HFF-Myc (cell line): Measurements from ENCODE around the gene CABYR.

Source experiments
- DNase-seq: peaks from one replicate; pipeline ENCODE4 v3.0.0-alpha.2; 2011; ENCODE audit warnings: low read depth; ENCODE audit errors: extremely low read depth
- H3K4me3 ChIP-seq: replicated peaks from 2 replicates; pipeline ENCODE4 v1.5.1; 2011; ENCODE audit warnings: low read depth, mild to moderate bottlenecking, control low read depth, low read length
- TF ChIP-seq, protein P1 (sequence below): IDR thresholded peaks from 2 replicates; pipeline ENCODE4 v1.5.1; 2012; ENCODE audit warnings: mild to moderate bottlenecking, low read depth, low read length, control low read depth; ENCODE audit errors: missing control alignments

Gene CABYR

DNA sequence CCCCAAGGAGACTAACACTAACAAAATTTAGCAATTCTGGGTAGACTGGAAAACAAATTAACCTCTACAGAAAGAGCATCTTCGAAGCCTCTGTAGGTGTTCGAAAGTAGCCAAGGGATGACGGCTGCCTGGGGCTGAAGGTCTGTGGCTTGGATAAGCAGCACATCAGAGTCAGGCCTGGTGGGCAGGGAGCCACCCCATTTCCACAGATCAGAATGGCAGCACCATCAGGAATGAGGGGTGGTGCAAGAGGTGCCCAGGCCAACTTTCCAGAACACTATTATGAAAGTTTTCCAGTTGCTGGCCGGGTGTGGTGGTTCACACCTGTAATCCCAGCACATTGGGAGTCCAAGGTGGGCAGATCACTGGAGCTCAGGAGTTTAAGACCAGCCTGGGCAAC lies 57.9 kb downstream of the CABYR start:
- no peak for DNase-seq
- no peak overlapping the region for H3K4me3 ChIP-seq
- TF ChIP-seq, protein P1, sequence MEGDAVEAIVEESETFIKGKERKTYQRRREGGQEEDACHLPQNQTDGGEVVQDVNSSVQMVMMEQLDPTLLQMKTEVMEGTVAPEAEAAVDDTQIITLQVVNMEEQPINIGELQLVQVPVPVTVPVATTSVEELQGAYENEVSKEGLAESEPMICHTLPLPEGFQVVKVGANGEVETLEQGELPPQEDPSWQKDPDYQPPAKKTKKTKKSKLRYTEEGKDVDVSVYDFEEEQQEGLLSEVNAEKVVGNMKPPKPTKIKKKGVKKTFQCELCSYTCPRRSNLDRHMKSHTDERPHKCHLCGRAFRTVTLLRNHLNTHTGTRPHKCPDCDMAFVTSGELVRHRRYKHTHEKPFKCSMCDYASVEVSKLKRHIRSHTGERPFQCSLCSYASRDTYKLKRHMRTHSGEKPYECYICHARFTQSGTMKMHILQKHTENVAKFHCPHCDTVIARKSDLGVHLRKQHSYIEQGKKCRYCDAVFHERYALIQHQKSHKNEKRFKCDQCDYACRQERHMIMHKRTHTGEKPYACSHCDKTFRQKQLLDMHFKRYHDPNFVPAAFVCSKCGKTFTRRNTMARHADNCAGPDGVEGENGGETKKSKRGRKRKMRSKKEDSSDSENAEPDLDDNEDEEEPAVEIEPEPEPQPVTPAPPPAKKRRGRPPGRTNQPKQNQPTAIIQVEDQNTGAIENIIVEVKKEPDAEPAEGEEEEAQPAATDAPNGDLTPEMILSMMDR = no peak

DNA sequence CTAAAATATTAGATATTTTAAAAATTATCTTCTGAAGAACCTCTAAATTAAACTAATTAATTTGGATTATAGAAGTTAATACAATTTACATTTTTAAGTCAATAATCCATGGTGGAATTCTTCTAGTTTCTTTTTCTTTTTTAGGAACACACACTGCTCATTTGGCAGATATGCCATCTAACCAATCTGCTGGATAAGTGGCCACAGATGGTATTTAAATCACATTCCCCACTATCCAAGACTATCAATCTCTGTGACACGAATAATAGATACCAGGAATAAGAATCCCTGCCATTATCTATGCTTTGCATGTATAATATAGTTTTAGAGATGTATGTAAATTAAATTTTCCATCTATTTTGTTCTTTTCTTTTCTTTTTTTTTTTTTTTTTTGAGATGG lies 58.5 kb downstream of the CABYR start:
- no peak for DNase-seq
- TF ChIP-seq, protein P1 = no peak
- no peak overlapping the region for H3K4me3 ChIP-seq

DNA sequence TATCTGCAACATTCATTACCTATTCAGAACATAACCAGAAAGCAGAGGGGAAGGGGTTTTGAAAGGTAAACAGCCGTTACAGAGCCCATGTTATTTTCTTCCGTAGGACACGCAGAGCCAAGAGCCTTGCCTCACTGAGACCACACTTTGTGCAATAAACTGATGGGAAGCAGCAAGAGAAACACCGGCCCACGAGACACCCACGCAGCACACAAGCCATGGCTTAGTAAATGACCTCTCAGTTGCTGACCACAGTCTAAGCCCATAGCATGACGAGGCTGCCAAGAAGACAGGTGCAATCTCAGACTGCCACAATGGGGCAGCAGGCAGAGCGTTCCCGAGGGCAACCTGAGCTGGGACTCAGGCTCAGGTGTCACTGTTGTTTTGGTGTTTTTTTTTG lies 59.6 kb downstream of the CABYR start:
- DNase-seq = no peak
- TF ChIP-seq, protein P1 = no peak
- H3K4me3 ChIP-seq = no peak overlapping the region

DNA sequence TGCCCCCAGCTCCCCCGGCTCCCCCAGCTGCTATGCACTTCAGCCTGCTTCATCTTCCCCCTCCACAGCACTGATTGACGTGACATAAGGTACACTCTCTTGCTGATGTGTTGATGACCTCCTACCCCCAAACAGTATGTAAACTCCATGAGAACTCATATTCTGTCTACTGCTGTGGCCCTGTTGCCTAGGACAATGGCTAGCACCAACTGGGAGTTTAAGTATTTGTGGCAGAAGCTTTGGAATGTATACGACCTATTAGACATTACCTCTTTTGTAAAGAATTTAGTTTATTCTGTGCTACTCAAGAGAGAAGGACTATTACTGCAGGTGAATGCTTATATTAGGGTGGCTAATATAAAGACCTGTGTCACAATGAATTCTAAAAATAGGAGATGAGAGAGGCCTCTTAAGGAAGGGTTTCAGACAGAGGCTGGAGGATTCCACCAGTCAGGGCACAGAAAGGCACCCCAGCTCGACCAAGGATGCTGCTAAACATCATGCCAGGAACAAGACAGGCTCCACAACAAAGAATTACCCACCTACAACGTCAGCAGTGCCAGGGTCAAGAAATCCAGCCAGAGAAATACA lies 60.6 kb downstream of the CABYR start:
- DNase-seq = no peak
- TF ChIP-seq, protein P1 = no peak
- H3K4me3 ChIP-seq = no peak overlapping the region

DNA sequence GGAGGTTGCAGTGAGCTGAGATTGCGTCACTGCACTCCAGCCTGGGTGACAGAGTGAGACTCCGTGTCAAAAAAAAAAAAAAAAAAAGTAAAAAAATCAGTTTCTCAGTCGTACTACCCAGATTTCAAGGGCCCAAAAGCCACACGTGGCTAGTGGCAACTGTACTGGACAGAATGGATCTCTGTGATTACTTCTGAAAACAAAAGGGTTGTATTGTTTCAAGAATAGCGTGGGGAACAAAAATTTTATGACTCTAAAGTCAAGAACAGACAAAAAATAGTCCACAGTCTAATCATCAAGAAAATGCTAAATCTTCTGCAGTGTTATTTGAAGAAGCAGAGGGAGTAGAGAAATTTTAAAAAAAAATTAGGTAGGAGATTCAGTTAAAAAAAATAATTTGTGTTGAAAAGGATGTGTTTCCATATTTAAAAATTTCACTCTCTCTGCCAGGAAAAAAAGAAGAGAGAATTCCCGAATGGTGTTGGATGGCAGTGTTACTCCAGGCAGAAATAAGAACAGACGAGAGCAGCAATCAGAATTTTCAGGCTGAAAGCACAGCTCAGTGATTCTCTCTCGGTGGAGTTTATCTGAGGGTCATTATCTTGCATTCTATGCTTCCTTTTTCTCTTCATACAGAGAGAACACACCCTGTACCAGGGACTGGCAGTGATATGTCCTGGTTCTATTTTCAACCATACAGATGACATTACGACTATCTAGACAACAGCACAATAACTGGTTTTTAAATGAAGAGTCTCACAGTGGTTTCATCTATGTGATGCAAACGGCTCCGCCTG lies 61.8 kb downstream of the CABYR start:
- no peak overlapping the region for H3K4me3 ChIP-seq
- no peak for DNase-seq
- TF ChIP-seq, protein P1 = no peak

DNA sequence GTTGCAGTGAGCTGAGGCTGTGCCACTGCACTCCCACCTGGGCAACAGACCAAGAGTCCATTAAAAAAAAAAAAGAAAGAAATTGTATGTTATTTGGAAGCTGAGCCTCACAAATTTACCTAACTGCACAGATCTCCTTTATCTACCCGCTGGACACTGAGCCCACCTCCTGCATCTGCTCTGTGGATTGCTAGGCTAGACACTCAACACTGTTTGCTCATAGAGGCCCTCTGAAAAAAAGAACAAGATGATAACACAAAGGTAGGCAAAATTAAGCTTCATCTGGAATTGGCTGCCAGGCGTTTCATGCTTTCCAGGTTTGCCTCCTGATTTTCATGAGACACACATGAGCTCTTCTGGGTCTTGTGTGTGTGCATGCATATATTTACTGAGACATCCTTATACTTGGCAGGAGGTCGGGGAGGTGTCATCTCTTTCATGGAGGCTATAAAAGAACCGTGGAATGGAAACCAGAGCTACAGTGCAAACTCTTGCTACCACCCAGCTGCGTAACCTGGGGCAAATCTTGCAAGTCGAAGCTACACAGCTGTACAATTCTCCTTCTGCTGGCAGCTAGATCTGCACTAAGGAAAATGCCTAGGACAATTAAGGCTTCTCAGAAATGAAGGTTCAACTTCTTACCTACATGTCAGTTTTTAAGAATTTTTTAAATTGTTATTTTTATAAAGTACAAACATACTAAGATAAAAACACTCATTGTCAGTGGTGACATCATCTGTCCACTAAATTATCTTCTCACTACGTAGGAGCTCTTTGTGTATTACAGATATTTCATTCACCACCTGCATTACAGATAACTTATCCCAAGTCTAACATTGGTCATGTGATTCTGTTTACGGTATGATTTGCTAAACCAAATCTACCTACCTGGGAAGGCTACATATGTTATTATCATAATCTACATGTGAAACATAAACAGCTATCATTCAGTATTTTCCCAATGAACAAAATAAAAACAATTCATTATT lies 63.1 kb downstream of the CABYR start:
- TF ChIP-seq, protein P1 = no peak
- no peak for DNase-seq
- H3K4me3 ChIP-seq = no peak overlapping the region
